Forelimb muscle (tissue), 1 donor: Measurements from ENCODE around the gene TIE1. TPM values are rescaled to one million over a fixed set of nuclear protein-coding genes. Genes with fewer than 3 reads are reported as not detected.

Source experiments
- DNase-seq: peaks from one replicate; pipeline ENCODE4 v3.0.0-alpha.2; 2013; ENCODE audit warnings: low read depth
- polyA plus RNA-seq: library from polyadenylated mRNA; unstranded; fragments of 120-200 nt; gene quantifications from one replicate; pipeline ENCODE4 v1.2.1, GENCODE V29; 2013; ENCODE audit not compliant: insufficient read length

TIE1 gene
- polyA plus RNA-seq, 1 donor, result 42.5 TPM

GRCh38 chr1:43274125-43274803 is 26.5 kb upstream of the TIE1 start:
- no peak for DNase-seq

DNA sequence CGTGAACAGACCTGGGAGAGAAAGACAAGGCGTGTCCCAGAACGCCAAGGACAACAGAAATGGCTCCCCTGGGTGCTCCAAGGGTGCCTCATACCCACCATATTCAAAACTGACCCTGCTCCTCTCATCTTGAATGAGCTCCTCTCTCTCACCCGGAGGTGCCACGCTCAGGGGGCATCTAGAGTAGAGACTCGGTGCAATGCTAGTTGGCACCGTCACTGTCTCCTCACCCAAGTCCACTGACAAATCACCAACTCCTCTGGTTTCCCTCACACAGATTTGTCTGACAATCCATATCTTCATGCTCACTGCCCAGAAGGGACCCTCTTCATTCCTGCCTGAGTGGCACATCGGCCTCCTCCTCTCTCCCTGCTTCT is 26.0 kb upstream of the TIE1 start:
- DNase-seq, result no peak

GRCh38 chr1:43275826-43276620 is 24.8 kb upstream of the TIE1 start:
- no peak for DNase-seq

- no peak for DNase-seq
Measured at GRCh38 chr1:43276673-43277072, 24.1 kb upstream of the TIE1 start.

- no peak for DNase-seq
Measured at GRCh38 chr1:43277116-43277876, 23.5 kb upstream of the TIE1 start.

DNA sequence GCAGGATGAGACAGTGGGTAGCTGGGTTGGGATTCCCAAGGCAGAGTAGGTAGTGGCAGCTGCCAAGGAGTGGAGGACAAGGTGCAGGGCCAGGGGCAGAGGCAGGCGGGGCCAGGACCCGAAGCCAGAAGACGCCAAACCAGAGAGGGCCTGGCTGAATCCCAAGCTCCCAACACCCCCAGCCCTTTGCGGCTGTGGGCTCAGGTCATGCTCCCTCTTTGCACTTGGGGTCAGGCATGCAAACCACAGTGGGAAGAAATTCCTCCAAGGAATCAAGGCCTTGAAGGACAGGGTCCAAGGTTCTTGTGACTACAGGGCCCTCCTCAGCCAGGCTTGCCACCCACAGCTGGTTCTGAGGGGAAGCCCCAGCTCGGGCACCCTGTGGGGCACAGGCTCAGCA is 21.6 kb upstream of the TIE1 start:
- no peak for DNase-seq

GRCh38 chr1:43279666-43280065 is 21.1 kb upstream of the TIE1 start:
- no peak for DNase-seq

- no peak for DNase-seq
Measured at GRCh38 chr1:43280692-43281091, 20.1 kb upstream of the TIE1 start.

GRCh38 chr1:43282220-43283195 is 18.3 kb upstream of the TIE1 start:
- DNase-seq, result no peak

GRCh38 chr1:43284065-43284464 is 16.7 kb upstream of the TIE1 start:
- no peak for DNase-seq

GRCh38 chr1:43284546-43285110 is 16.2 kb upstream of the TIE1 start:
- no peak for DNase-seq

DNA sequence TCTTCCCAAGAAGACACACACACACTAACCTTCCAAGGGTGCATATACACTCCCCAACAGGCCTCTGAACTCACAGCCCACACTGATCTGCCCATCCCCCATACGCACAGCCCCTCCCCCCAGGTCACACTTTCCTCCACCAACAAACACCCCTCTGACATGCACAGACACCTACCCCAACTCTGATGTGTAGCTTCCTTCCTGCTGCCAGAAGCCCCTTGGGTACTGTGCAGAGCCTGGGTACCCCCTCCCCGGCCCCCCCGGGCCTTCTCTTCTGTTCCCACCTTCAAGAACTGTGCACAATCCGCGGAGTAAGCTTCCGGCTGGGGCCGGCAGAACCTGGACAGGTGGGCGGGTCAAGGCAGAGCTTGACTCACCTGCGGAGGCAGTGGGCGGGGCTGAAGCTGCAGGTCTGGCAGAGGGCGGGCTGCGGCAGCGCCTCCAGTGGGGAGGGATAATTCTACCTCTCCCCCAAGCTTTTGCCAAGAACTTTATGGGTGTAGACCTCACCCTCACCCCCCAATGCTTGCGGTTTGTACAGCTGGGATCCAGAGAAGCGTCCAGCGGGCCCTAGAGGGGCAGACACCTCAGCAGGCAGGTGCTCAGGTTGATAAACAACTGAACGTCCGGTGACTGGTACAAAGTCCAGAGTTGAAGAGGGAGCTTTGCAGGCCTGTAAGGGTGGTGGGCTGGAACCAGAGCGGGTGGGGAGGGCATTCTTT is 15.4 kb upstream of the TIE1 start, which contains the start of gene C1orf210:
TSS of gene C1orf210 (minus strand) at position 313 of the 722 bp plus-strand sequence. CDS start 2,311 bp downstream, outside the sequence.
- no peak for DNase-seq

DNA sequence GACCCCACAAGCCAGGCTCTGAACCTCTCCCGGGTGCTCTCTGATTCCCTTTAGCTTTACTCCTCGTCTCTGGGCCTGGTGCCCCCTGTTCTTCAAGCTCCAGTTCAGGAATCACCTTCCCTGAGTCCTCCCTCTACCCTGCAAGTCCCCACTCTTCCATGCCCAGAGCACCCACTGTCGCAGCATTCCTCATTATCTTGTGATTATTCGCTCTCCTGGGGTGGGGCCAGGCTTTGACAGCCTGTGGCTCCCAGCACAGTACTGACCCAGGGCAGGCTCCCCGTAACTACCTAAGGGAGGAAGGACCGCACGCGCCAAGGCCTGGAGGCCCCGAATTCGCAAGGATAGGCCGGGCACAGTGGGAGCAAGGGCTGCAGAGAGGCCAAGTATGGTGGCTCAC is 14.7 kb upstream of the TIE1 start:
- no peak for DNase-seq

DNA sequence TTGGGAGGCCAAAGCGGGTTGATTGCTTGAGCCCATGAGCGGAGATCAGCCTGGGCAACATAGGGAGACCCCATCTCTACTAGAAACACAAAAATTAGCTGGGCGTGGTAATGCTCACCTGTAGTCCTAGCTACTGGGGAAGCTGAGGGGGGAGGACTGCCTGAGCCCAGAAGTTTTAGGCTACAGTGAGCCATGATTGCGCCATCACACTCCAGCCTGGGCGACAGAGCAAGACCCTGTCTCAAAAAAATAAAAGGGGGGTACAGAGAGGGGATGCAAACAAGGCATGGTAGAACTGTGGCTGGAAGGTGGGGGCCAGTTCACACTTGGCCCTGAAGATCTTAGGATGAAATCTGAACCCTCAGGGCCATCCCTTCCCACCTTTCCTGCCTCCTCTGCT is 14.2 kb upstream of the TIE1 start:
- no peak for DNase-seq

- no peak for DNase-seq
Measured at GRCh38 chr1:43288058-43288784, 12.6 kb upstream of the TIE1 start.

- DNase-seq, result no peak
Measured at GRCh38 chr1:43288785-43289706, 11.7 kb upstream of the TIE1 start.

- no peak for DNase-seq
Measured at GRCh38 chr1:43292216-43292615, 8.6 kb upstream of the TIE1 start.

DNA sequence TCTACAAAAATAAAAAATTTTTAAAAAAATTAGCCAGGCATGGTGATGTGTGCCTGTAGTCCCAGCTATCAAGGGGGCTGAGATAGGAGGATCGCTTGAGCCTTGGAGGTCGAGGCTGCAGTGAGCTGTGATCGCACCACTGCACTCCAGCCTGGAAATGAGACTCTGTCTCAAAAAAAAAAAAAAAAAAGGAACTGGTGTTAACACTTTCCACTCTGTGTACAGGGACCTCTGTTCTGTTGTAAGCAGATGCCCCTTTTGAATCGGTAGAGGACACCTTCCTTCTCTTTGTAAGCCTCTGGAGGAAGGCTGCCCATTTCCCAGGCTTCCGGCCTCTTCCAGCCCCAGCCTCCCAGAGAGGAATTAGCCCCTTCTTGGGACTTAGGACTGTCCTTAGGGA is 8.1 kb upstream of the TIE1 start:
- no peak for DNase-seq
